Neutrophil (primary cell): Measurements from ENCODE around the gene CDCA5.

Experiments used
- H3K27ac ChIP-seq: fragments of 200-600 bp; sonication (generic); 2 replicates; pipeline ENCODE4 v1.5.1; 2016; ENCODE audit warnings: mild to moderate bottlenecking, moderate library complexity
- H3K27me3 ChIP-seq: fragments of 200-600 bp; sonication (generic); 2 replicates; pipeline ENCODE4 v1.6.0; 2016; ENCODE audit warnings: mild to moderate bottlenecking
- H3K36me3 ChIP-seq: fragments of 200-600 bp; sonication (generic); 2 replicates; pipeline ENCODE4 v1.5.1; 2017
- H3K4me1 ChIP-seq, 2 experiments: fragments of 200-600 bp in 1 of 2; sonication (generic) in 1 of 2; 1 replicate in 1 of 2; 2 replicates in 1 of 2; pipeline versions ENCODE4 v1.5.1 to v1.6.1; 2013 to 2016; ENCODE audit warnings: low read depth in 1 of 2, low read length in 1 of 2, mild to moderate bottlenecking in 1 of 2, moderate library complexity in 1 of 2; ENCODE audit not compliant: control insufficient read depth in 1 of 2, insufficient read depth in 1 of 2
- H3K4me3 ChIP-seq, 2 experiments: fragments of 200-600 bp in 1 of 2; sonication (generic) in 1 of 2; 1 replicate in 1 of 2; 2 replicates in 1 of 2; pipeline ENCODE4 v1.5.1; 2013 to 2016; ENCODE audit warnings: low read depth in 1 of 2, low read length in 1 of 2, mild to moderate bottlenecking in 1 of 2, moderate library complexity in 1 of 2
- H3K9me3 ChIP-seq: fragments of 200-600 bp; sonication (generic); 2 replicates; pipeline ENCODE4 v1.5.1; 2016
- TF ChIP-seq, protein P1 (sequence below): fragments of 200-600 bp; sonication (generic); IDR thresholded peaks from 2 replicates; pipeline ENCODE4 v1.5.1; 2016; ENCODE audit warnings: antibody characterized with exemption

Gene CDCA5

DNA sequence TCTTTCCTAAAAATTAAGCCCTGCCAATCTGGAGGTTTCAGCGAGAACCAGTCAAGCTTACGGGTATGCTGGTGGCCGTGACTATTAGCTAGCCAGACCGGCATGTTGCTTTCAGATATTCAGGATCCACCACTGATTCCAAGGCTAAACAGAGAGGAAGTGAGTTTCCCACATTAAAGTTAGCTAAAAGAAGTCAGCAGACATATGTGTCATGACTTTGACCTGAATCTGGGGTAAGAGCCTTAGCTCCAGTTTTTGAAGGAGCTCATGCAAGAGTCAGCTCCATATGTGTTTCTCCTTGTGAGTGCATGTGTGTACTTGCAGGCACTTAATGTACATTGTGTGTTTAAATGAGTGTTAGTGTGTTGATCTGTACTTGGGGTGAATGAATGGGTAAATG lies 1.6 kb upstream of the CDCA5 start:
- Histone ChIP-seq H3K36me3 (peaks cover 51% of the 10 kb centered on the region), H3K27ac (peak overlapping the region; percentile 89)
- TF ChIP-seq, protein P1, sequence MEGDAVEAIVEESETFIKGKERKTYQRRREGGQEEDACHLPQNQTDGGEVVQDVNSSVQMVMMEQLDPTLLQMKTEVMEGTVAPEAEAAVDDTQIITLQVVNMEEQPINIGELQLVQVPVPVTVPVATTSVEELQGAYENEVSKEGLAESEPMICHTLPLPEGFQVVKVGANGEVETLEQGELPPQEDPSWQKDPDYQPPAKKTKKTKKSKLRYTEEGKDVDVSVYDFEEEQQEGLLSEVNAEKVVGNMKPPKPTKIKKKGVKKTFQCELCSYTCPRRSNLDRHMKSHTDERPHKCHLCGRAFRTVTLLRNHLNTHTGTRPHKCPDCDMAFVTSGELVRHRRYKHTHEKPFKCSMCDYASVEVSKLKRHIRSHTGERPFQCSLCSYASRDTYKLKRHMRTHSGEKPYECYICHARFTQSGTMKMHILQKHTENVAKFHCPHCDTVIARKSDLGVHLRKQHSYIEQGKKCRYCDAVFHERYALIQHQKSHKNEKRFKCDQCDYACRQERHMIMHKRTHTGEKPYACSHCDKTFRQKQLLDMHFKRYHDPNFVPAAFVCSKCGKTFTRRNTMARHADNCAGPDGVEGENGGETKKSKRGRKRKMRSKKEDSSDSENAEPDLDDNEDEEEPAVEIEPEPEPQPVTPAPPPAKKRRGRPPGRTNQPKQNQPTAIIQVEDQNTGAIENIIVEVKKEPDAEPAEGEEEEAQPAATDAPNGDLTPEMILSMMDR = no peak

DNA sequence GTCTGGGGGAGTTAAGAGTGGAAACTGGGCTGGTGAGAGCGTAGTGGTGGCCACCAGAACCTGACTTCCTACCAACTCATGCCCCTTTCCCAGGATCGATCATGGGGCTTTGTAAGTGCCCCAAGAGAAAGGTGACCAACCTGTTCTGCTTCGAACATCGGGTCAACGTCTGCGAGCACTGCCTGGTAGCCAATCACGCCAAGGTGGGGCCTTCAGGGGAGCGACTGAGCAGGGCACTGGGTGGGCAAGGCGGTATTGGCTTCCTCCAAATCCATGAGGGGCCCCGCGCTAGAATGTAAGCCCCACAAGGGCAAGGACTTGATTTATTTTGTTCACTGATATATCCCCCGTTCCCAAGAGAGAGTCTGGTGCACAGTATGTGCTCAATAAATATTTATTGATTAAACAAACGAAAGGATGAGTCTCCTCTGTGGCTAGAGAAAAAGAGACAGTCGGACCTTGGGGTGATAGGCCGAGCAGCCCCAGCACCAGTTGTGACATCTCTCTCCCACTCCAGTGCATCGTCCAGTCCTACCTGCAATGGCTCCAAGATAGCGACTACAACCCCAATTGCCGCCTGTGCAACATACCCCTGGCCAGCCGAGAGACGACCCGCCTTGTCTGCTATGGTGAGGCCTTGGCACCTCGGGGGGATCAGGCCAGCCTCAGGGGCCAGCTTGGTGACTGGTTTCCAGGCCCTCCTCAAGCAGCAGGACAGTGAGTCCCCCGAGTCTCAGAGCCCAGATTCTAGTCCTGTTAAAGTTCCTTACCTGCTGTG lies 947 bp upstream of the CDCA5 start:
- Histone ChIP-seq H3K27me3 (no peaks in the 10 kb centered on the region), H3K4me3 (peak overlapping the region; percentile 76 to 82), H3K36me3 (peaks cover 48% of the 10 kb centered on the region), H3K27ac (peak overlapping the region; percentile 89), H3K9me3 (no peaks in the 10 kb centered on the region), H3K4me1 (peaks cover 29 to 36% of the 10 kb centered on the region in 2 experiments)
- TF ChIP-seq, protein P1 = no peak

More for the DNA sequence above, 1.6 kb upstream of the CDCA5 start:
- Histone ChIP-seq H3K9me3 (no peaks in the 10 kb centered on the region), H3K27me3 (no peaks in the 10 kb centered on the region), H3K4me1 (peaks cover 29 to 34% of the 10 kb centered on the region in 2 experiments), H3K4me3 (peak overlapping the region in 1 of 2 experiments; percentile 82)

DNA sequence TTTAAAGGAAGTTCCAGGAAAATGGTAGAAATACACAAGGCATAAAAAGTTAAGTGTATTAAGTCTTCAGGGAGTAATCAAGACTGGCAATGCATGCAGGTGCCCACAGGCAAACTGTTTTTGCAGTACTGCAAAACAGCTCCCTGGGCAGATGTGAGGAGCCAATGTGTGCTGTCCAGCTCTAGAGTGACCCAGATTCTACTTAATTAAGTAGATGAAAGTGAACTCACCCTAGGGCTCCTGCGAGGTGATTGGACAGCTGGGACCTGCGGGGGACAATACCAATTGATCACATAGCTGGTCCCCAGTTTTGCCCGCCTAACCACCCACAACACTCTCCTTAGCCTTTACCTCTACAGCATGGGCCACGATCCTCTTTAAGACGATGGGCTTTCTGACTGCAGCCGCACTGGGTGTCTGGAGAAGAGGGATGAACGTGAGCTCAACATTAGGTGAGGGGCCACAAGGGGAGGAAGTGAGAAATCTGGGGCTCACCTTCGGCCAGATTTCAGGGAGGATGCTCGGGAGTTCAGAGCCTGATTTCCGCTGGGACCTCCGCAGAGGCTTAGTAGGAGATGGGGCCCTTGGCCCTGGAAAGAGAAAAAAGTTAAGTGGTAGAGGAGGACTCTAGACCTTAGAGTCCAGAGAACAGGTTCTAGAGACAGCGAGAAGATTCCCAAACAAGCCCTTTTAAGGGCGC lies 556 bp downstream of the CDCA5 start:
- Histone ChIP-seq H3K4me1 (peaks cover 29 to 36% of the 10 kb centered on the region in 2 experiments), H3K27me3 (no peaks in the 10 kb centered on the region), H3K27ac (peak overlapping the region; percentile 89), H3K9me3 (no peaks in the 10 kb centered on the region), H3K4me3 (peak overlapping the region; percentile 76 to 82), H3K36me3 (peaks cover 33% of the 10 kb centered on the region)
- TF ChIP-seq, protein P1 = no peak

DNA sequence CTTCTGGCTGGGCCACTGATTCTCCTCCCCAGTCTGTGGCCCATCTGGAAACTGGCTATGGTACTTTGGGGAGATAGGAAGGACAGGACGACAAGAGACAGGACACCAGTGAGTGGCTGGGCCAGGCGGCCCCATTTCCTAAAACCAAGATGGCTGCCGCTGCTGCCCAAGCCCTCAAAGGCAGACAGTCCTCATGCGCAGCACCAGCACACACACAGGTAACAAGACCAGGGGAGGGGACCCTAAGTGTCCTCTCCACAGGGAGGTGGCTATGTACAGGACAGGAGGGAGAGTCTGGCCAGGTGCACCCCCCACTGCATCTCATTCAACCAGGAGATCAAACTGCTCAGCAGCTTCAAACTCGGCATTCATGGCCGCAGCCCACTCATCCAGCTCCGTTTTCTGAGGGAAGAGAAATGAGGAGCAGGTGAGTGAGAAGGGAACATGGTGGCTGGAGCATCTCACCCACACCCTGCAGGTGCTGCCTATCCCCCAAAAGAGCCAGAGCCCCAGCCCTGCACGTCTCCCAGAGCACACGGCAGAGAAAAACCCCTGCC lies 5.0 kb downstream of the CDCA5 start:
- peak overlapping the region; percentile 2 for H3K27ac ChIP-seq
- no peaks in the 10 kb centered on the region for H3K27me3 ChIP-seq
- H3K4me1 ChIP-seq = peaks cover 18 to 22% of the 10 kb centered on the region in 2 experiments
- no peak overlapping the region for H3K4me3 ChIP-seq
- no peaks in the 10 kb centered on the region for H3K9me3 ChIP-seq
- TF ChIP-seq, protein P1 = no peak
- peaks cover 5% of the 10 kb centered on the region for H3K36me3 ChIP-seq

DNA sequence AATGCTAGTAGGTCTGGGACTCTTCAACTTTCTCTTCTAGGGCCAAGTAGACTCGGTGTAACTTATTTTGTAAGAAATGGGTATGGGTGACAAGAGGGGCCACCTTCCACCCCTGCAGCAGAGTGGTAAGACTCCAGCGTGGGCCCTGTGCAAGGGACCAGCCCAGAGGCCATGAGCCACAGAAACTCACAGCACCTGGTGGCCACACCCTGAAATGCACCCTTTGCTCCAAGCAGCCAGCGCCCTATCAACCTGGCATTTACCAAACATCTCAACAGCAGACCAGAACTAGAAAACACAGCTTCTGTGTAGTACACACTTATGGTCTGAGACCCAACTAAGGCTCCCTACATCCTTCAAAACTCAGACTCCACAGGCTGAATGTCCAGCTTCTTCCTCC lies 5.7 kb downstream of the CDCA5 start:
- peaks cover 11 to 15% of the 10 kb centered on the region in 2 experiments for H3K4me1 ChIP-seq
- H3K4me3 ChIP-seq = no peak overlapping the region
- H3K9me3 ChIP-seq = no peaks in the 10 kb centered on the region
- peak overlapping the region; percentile 2 for H3K27ac ChIP-seq
- peaks cover 5% of the 10 kb centered on the region for H3K36me3 ChIP-seq
- H3K27me3 ChIP-seq = no peaks in the 10 kb centered on the region
- TF ChIP-seq, protein P1 = peak; percentile 72
